LNCaP clone FGC (cell line): ENCODE results near the gene CMTM4.
A peak's percentile ranks its signal among the peaks of the same experiment; 100 is the strongest.

ENCODE experiments used
- DNase-seq: peaks from one replicate; pipeline ENCODE4 v3.0.0-alpha.2; 2011; ENCODE audit warnings: low read depth
- H3K4me3 ChIP-seq: 2 replicates; pipeline ENCODE4 v1.5.1; 2011; ENCODE audit warnings: mild to moderate bottlenecking, low read depth, low read length, control low read depth
- CTCF ChIP-seq: IDR thresholded peaks from 2 replicates; pipeline ENCODE4 v1.5.1; 2012; ENCODE audit warnings: mild to moderate bottlenecking; ENCODE audit not compliant: control insufficient read depth, insufficient read depth; ENCODE audit errors: extremely low read depth

CMTM4 gene

GRCh38 chr16:66608241-66609138, 88.1 kb downstream of the CMTM4 start:
- DNase-seq, result peak; percentile 57
- peak; percentile 85 for TF ChIP-seq CTCF
- no peak overlapping the region for H3K4me3 ChIP-seq

- no peak for DNase-seq
- no peak overlapping the region for H3K4me3 ChIP-seq
- no peak for TF ChIP-seq CTCF
These were observed 90.4 kb downstream of the CMTM4 start for GRCh38 chr16:66605979-66606751.

- no peak for TF ChIP-seq CTCF
- no peak overlapping the region for H3K4me3 ChIP-seq
- no peak for DNase-seq
These were observed 91.2 kb downstream of the CMTM4 start for GRCh38 chr16:66605177-66605978.

- no peak for DNase-seq
- TF ChIP-seq CTCF, result peak; percentile 63
These were observed 92.0 kb downstream of the CMTM4 start, which contains the start of gene CMTM3 for GRCh38 chr16:66604376-66605176. Gene CMTM3 (plus strand): TSS chr16:66604704. CDS start chr16:66604806, 102 bp downstream.

GRCh38 chr16:66603537-66604375, 92.8 kb downstream of the CMTM4 start:
- no peak for TF ChIP-seq CTCF
- no peak overlapping the region for H3K4me3 ChIP-seq
- no peak for DNase-seq

More at GRCh38 chr16:66604376-66605176, 92.0 kb downstream of the CMTM4 start, which contains the start of gene CMTM3:
- no peak within 1 kb of the TSS for H3K4me3 ChIP-seq
